GM18526 (cell line): ENCODE measurements around the gene FGFR1OP2.

ENCODE experiments used
- POLR2A ChIP-seq: IDR thresholded peaks from 3 replicates; pipeline ENCODE4 v1.6.1; 2011; ENCODE audit not compliant: insufficient read length; ENCODE audit errors: extremely low read depth

Gene FGFR1OP2

GRCh38 chr12:26937443-26937862 lies 817 bp upstream of the FGFR1OP2 start:
- no peak for TF ChIP-seq POLR2A

GRCh38 chr12:26938701-26939062 lies 412 bp downstream of the FGFR1OP2 start:
- no peak for TF ChIP-seq POLR2A

GRCh38 chr12:26939192-26939832 lies 1.0 kb downstream of the FGFR1OP2 start:
- TF ChIP-seq POLR2A: no peak

- TF ChIP-seq POLR2A: no peak
Measured at GRCh38 chr12:26939953-26940352, 1.7 kb downstream of the FGFR1OP2 start.

- TF ChIP-seq POLR2A: no peak
Measured at GRCh38 chr12:26940516-26941214, 2.4 kb downstream of the FGFR1OP2 start.

- TF ChIP-seq POLR2A: no peak
Measured at GRCh38 chr12:26941215-26941594, 2.9 kb downstream of the FGFR1OP2 start.

- TF ChIP-seq POLR2A: no peak
Measured at GRCh38 chr12:26948309-26948708, 10.0 kb downstream of the FGFR1OP2 start.

- no peak for TF ChIP-seq POLR2A
Measured at GRCh38 chr12:26953447-26953846, 15.2 kb downstream of the FGFR1OP2 start.

GRCh38 chr12:26954027-26954426 lies 15.8 kb downstream of the FGFR1OP2 start:
- TF ChIP-seq POLR2A: no peak

- TF ChIP-seq POLR2A: no peak
Measured at GRCh38 chr12:26961803-26962202, 23.5 kb downstream of the FGFR1OP2 start.

GRCh38 chr12:26963413-26963812 lies 25.1 kb downstream of the FGFR1OP2 start:
- TF ChIP-seq POLR2A: no peak

- no peak for TF ChIP-seq POLR2A
Measured at GRCh38 chr12:26966842-26967241, 28.6 kb downstream of the FGFR1OP2 start.

- TF ChIP-seq POLR2A: no peak
Measured at GRCh38 chr12:26970136-26970535, 31.9 kb downstream of the FGFR1OP2 start.

- no peak for TF ChIP-seq POLR2A
Measured at GRCh38 chr12:26971963-26972362, 33.7 kb downstream of the FGFR1OP2 start.

- no peak for TF ChIP-seq POLR2A
Measured at GRCh38 chr12:26976687-26977086, 38.4 kb downstream of the FGFR1OP2 start.

- no peak for TF ChIP-seq POLR2A
Measured at GRCh38 chr12:26978801-26979200, 40.5 kb downstream of the FGFR1OP2 start.

- TF ChIP-seq POLR2A: no peak
Measured at GRCh38 chr12:26979733-26980132, 41.5 kb downstream of the FGFR1OP2 start.
